GM13977 (cell line): ENCODE results near the gene CREB3.

Source experiments
- DNase-seq: peaks from one replicate; pipeline ENCODE4 v3.0.0; 2012; ENCODE audit warnings: low spot score
- in situ Hi-C: fragments of 300-500 bp; cut with MboI; formaldehyde crosslinking; loops from one replicate; pipeline ENCODE4 v1.12.0; 2022; ENCODE audit warnings: low sequenced_read_pairs, low pct_unique_long_range_greater_than_20kb, mixed read lengths, inconsistent platforms; ENCODE audit not compliant: unreplicated experiment
- TF ChIP-seq, protein P1 (sequence below): IDR thresholded peaks from 2 replicates; pipeline ENCODE4 v1.5.1; 2012; ENCODE audit warnings: mild to moderate bottlenecking, control low read depth; ENCODE audit not compliant: insufficient read depth; ENCODE audit errors: extremely low read depth, missing control alignments

CREB3 gene

DNA sequence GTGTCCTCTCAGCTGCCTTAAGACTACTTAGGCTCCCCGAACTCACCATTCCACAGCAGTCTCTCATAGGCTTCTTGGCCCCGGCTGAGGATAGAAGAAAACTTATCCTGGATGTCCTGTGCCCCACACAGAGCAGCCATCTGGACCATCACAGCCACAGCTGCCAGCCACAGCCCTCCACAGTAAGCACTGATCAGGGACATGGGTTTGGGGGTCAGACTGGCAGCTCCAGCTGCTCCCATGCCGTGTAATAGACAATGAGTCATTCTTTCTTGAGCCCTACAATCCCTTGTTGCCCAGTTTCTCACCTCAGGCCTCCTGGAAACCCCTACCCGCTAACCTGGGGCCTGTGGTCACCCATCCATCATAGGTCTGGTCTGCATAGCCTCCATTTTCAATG lies 5.7 kb downstream of the CREB3 start:
- TF ChIP-seq, protein P1, sequence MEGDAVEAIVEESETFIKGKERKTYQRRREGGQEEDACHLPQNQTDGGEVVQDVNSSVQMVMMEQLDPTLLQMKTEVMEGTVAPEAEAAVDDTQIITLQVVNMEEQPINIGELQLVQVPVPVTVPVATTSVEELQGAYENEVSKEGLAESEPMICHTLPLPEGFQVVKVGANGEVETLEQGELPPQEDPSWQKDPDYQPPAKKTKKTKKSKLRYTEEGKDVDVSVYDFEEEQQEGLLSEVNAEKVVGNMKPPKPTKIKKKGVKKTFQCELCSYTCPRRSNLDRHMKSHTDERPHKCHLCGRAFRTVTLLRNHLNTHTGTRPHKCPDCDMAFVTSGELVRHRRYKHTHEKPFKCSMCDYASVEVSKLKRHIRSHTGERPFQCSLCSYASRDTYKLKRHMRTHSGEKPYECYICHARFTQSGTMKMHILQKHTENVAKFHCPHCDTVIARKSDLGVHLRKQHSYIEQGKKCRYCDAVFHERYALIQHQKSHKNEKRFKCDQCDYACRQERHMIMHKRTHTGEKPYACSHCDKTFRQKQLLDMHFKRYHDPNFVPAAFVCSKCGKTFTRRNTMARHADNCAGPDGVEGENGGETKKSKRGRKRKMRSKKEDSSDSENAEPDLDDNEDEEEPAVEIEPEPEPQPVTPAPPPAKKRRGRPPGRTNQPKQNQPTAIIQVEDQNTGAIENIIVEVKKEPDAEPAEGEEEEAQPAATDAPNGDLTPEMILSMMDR, result no peak
- no peak for DNase-seq
- in situ Hi-C loops, result no loop called here

DNA sequence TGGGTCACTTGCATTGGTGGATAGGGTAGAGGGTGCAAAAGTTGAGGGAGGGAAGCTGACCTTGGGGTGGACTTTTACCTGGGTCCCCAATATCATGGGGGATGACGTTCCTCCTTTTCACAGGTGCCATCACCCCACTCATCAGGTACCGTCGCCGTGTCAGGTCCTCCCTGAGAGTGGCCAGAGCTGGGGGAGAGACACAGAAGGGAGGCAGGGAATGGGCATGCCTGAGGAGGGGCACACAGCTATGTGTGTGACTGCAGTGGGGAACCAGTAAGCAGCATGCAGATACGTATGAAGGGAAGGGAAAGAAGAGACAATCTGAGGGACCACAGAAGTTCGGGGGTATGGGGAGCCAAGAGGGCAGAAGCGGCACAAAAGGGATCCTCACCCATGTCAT lies 6.5 kb downstream of the CREB3 start:
- in situ Hi-C loops, result no loop called here
- DNase-seq, result no peak
- TF ChIP-seq, protein P1, result no peak

DNA sequence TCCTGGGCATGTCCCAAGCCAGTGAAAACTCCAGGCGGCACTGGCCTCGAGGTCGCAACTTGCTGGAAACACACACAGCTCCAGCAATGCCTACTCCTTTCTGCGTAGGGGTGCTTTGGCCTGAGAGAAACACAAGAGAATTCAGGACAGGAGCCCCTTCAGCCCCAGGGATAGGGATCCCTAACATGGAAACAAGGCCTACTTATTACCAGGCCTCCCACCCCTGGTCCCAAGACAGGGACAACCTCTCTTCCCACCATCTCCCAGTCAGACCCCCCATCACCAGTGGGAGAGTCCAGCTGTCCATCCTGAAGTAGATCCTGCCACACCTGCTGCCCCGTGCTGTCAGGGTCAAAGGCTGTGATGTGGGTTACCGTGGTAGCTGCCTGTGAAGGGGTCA lies 7.8 kb downstream of the CREB3 start:
- TF ChIP-seq, protein P1, result no peak
- in situ Hi-C loops, result no loop called here
- DNase-seq, result no peak

DNA sequence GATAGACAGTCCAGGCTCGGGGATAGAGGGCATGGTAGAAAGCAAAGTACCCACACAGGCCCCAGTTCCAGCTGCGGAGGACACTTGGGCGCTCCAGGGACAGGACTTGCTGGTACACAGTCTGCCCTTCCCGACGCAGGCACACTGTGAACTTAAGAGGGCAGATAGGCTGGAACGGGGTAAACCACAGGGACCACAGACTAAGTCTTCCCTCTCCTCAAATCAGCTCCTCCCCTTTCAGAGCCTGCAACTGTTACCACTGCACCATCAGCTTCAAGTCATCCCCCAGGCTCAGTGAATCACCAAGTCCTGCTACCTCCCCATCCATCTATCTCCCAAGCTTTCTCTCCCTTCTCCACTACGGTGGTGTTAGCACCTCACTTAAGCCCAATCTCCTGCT lies 9.3 kb downstream of the CREB3 start:
- in situ Hi-C loops, result no loop called here
- TF ChIP-seq, protein P1, result no peak
- DNase-seq, result no peak

DNA sequence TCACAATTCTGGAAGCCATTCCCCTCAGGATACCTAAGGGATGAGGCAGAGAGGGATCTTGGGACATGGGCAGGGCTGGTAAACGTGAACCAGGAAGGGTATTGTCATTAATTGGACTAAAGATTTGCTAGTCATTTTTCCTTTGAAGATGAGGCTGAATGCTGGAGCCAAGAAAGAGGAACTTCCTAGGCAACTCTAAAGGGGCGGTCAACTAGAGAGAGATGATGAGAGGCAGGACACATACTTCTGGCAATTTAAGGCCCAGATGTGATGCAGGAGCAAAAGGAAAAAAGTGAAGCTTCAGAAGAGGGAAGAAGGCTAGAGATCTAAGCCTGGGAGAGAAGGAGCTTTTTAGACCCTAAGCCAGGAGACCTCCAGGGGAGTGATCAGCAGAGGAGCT lies 11.0 kb downstream of the CREB3 start:
- TF ChIP-seq, protein P1, result no peak
- in situ Hi-C loops, result no loop called here
- DNase-seq, result no peak

DNA sequence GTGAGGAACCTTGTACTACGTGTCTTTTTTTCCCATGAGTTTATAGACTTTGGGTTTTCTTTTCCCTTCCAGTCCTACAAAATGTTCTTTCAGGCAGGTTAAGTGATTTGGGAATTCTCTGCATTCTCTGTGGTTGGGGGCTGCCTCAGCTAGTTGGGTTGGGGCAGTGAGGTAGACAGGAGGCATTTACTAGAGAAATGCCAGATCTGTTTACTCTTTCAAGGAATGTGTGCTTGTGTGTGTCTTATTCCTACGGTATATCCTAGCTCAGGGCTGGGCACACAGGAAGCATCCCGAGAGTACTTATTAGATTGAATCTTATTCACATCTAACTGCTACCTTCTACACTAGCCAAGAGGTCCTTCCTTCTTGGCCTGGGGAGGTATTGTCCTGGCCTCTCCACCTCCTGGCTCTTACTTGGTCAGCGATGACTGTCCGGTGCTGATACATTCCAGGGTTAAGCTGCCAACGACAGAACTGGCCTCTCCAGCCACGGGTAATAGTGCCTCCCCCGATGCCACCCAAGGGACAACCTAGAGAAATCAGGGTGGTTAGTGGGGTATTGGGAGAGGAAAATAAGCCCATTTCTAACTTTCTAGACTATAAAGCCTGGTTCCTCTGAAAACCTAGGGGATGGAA lies 11.5 kb downstream of the CREB3 start:
- TF ChIP-seq, protein P1, result no peak
- no peak for DNase-seq
- in situ Hi-C loops, result no loop called here
